ENCODE data around the gene PFN3. TPM values are rescaled to one million over a fixed set of nuclear protein-coding genes. Genes with fewer than 3 reads are reported as not detected.

The PFN3 gene
- total RNA-seq, 1 donor from 2014 or later: not detected

DNA sequence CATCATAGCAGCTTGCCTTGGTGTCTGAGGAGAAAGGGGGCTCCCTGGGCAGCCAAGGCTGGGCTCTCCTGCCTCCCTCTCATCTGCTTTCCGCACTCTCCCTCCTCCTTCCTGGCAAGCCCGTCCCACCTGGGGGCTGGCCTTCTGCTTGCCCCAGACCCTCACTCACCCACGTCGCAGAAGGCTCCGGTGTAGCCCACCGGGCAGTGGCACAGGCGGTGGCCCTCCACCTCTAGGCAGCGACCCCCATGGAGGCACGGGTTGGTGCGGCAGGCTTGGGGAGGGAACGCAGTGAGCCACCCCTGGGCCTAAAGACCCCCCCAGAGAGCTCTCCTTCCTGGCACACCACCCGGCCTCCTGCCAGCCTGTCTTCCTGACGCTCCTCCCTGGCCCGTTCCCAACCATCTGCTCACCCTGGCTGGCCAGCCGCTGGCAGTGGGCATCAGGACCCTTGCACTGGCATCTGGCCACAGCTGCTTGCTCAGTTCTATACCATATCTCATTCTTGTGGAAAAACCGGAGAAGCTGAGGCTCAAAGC, 4.2 kb upstream of the PFN3 start:
- DNase-seq (no peak), ATAC-seq (no peak)
- intact Hi-C loops (cut with DNase I): loop anchor here (10.0 kb wide), 1 partner anchor 50 kb away; no protein-coding TSS in a partner anchor
- TF ChIP-seq, protein P1, sequence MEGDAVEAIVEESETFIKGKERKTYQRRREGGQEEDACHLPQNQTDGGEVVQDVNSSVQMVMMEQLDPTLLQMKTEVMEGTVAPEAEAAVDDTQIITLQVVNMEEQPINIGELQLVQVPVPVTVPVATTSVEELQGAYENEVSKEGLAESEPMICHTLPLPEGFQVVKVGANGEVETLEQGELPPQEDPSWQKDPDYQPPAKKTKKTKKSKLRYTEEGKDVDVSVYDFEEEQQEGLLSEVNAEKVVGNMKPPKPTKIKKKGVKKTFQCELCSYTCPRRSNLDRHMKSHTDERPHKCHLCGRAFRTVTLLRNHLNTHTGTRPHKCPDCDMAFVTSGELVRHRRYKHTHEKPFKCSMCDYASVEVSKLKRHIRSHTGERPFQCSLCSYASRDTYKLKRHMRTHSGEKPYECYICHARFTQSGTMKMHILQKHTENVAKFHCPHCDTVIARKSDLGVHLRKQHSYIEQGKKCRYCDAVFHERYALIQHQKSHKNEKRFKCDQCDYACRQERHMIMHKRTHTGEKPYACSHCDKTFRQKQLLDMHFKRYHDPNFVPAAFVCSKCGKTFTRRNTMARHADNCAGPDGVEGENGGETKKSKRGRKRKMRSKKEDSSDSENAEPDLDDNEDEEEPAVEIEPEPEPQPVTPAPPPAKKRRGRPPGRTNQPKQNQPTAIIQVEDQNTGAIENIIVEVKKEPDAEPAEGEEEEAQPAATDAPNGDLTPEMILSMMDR (IDR thresholded peaks at IDR 0.05): no peak
- Histone ChIP-seq H3K4me1 (peaks cover 43% of the 10 kb centered on the region), H3K36me3 (no peaks in the 10 kb centered on the region), H3K4me3 (peak overlapping the region; percentile 63), H3K27ac (no peak overlapping the region), H3K9me3 (no peaks in the 10 kb centered on the region), H3K27me3 (peaks cover 43% of the 10 kb centered on the region)

DNA sequence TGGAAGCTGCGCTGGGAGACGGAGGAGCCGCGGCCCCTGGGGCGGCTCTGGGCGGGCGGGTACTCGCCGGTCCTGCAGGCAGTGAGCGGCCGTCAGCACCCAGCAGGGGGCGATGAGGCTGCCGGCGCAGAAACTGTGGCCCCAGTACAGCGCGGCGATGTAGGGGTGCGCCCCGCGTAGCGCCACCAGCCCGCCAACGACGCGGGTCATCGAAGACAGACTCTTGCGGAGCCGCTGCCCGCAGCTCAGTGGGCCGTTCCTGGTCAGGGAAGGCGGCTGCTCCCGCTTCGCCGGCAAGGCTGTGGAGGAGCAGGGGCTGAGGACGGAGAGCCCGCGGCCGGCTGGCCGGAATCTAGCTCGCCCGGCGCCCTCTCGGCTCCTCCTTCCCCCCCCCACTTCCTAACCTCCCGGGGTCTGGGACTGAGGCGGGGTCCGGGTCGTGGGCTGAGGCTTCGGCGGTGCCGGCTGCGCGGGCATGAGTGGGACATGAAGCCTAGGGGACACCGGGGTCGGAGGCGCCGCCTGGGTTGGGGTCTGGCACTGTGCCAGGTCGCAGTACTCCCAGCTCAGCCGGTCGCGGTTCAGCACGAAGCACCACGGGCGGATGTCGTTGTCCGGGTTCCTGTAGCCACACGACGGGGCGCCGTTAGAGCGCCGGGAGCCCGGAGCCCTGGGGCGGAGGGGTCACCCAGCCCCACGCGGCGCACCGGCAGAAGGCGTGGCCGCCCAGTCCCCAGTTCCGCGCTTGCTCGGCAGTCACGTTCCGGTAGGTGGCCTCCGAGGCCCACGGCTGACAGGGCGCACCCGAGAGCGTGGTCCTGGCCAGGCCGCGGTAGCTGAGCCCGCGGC, 3.6 kb upstream of the PFN3 start:
- TF ChIP-seq, protein P1 (IDR thresholded peaks at IDR 0.05): peak; percentile 74
- Histone ChIP-seq H3K9me3 (no peaks in the 10 kb centered on the region), H3K4me1 (peaks cover 43% of the 10 kb centered on the region), H3K36me3 (no peaks in the 10 kb centered on the region), H3K27me3 (peaks cover 50% of the 10 kb centered on the region), H3K4me3 (peak overlapping the region; percentile 63), H3K27ac (no peak overlapping the region)
- ATAC-seq: peak; percentile 91
- intact Hi-C loops (cut with DNase I): loop anchor here (10.0 kb wide), 1 partner anchor 51 kb away; no protein-coding TSS in a partner anchor
- DNase-seq: peak; percentile 93

DNA sequence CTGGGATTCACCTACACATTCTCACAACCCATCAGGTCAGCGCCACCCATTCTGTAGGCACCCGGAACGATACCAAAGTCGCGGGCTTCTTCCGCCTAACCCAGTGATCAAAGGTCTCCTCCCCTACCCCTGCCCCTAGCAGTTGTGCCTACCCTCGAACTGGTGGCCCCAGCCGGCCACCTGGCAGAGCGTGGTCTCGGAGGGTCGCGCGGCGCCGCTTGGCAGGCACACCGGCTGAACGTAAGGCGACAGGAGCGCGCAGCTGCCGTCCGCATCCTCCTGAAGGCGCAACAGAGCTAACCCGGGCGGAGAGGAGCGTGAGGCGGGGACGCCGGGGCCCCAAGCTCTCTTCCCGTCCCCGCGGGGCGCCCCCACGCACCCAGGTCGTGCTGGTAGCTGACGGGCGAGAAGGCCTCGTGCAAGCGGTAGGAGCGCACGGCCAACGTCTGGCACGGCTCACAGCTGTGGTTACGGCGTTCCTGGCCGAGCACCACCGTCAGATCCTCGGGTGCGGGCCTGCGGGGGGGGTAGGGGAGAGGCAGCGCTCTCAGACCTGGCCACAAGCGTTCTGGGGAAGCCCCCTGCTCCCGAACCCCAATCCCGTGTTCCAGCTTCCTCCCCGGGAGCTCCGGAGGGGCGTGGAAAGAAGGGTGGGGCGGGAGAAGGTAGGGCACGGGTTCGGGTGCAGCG, 2.8 kb upstream of the PFN3 start:
- TF ChIP-seq, protein P1 (IDR thresholded peaks at IDR 0.05): no peak
- H3K36me3 ChIP-seq: no peaks in the 10 kb centered on the region
- ATAC-seq (no peak), DNase-seq (no peak)
- no peaks in the 10 kb centered on the region for H3K9me3 ChIP-seq
- no peak overlapping the region for H3K27ac ChIP-seq
- intact Hi-C loops (cut with DNase I): loop anchor here (10.0 kb wide), 1 partner anchor 52 kb away; no protein-coding TSS in a partner anchor
- H3K27me3 ChIP-seq: peaks cover 58% of the 10 kb centered on the region
- H3K4me1 ChIP-seq: peaks cover 43% of the 10 kb centered on the region
- peak overlapping the region; percentile 63 for H3K4me3 ChIP-seq

DNA sequence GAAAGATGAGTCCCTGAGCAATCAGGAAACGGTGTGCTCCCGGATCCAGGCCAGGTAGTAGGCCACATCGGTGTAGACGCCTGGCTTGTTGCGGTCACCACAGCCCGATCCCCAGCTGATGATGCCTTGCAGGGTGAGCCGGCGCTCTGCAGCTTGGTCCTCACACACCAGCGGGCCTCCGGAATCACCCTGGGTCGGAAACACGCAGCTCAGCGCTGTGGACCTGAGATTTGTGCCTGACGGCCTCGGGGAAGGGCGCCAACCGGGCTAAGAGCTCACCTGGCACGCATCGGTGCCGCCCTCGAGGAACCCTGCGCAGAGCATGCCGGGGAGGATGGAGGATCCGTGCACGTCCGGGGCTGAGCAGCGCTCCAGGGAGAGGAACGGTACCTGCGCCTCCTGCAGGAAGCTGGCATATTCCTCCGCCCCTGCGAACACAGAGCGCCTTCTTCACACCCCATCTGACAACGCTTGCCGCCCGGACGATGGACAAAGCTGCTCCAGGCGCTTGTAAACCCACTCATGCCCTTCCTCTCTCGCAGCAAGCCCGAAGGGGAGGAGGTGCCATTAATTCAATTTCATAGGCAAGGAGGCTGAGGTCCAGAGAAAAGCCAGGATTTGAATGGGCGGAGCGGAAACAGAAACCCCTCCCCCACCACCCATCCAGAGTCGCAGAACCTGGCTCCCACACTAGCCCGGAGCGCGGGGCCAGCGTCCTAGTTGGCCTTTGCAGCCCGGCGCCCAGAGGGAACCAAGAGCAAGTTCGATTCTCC, 2.0 kb upstream of the PFN3 start:
- ATAC-seq (peak; percentile 71), DNase-seq (peak; percentile 87)
- intact Hi-C loops (cut with DNase I): loop anchor here (10.0 kb wide), 1 partner anchor 52 kb away; no protein-coding TSS in a partner anchor
- Histone ChIP-seq H3K9me3 (no peaks in the 10 kb centered on the region), H3K4me1 (peaks cover 43% of the 10 kb centered on the region), H3K36me3 (no peaks in the 10 kb centered on the region), H3K27ac (no peak overlapping the region), H3K27me3 (peaks cover 59% of the 10 kb centered on the region), H3K4me3 (peak overlapping the region; percentile 63)
- TF ChIP-seq, protein P1 (IDR thresholded peaks at IDR 0.05): peak; percentile 35

DNA sequence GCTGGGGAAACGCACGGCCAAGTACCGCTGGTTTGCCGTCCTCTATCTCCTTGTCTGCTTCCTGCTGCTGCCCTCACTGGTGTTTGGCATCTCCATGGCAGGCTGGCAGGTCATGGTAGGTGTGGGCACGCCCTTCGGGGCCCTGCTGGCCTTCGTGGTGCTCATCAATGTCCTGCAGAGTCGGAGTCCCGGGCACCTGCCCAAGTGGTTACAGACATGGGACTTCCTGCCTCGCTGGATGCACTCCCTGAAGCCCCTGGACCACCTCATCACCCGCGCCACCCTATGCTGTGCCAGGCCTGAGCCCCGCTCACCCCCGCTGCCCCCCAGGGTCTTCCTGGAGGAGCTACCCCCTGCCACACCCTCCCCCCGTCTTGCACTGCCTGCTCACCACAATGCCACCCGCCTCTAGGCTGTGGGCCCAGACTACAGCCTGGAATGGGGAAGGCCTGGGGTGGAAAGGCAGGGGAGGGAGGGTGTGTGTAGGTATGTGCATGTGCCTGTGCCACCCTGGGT, 2.5 kb downstream of the PFN3 start:
- H3K9me3 ChIP-seq: no peaks in the 10 kb centered on the region
- intact Hi-C loops (cut with DNase I): no loop called here
- ATAC-seq (no peak), DNase-seq (no peak)
- no peak overlapping the region for H3K4me3 ChIP-seq
- TF ChIP-seq, protein P1 (IDR thresholded peaks at IDR 0.05): no peak
- no peaks in the 10 kb centered on the region for H3K36me3 ChIP-seq
- peaks cover 14% of the 10 kb centered on the region for H3K4me1 ChIP-seq
- no peak overlapping the region for H3K27ac ChIP-seq
- H3K27me3 ChIP-seq: peaks cover 48% of the 10 kb centered on the region

Measured in upper lobe of right lung (tissue), 1 donor.